HG03342 (cell line): Measurements from ENCODE around the gene AGA.

Source experiments
- ATAC-seq: cut with Tn5 transposase; IDR thresholded peaks from one replicate; pipeline ENCODE4 v1.9.1; 2021; ENCODE audit warnings: mild to moderate bottlenecking, moderate library complexity; ENCODE audit not compliant: unreplicated experiment

The AGA gene

DNA sequence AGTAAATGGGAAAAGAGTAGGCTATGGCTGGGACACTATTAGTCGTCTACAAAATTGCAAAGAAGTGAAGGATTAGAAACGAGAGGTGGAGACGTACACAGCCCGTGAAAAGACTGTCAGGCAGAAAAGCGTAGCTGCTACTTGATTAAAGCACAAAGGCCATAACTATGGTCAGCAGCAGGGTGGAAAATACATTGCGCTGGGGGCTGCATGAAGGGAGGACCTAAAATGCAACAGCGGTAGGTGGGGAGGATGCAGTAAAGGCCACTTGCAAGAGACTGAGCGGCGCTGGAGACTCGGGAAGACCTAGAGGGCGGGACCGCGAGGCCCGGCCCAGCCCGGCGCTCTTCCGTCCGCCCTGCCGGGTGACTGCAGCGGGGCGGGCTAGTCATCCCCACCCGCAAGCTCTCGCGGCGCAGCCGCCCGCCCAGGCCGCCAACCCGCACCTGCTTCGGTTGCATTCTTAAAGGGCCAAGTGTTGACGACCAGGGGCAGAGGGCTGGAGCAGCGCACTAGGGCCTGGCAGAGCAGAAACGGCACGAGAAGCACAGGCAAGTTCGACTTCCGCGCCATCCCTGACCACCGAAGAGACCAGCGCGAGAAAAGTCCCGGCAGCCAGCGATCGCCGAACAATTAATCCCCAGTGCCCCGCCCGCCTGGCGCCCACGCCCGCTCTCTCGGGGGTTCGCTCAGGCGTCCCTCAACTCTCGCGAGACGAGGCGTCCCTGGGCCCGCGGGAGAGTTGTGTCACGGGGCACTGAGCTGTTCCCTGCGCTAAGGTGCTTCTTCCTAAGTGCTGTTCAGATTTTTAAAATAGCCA is at the start of gene AGA:
Gene AGA, minus strand, starts transcription at position 635 of the 820 bp plus-strand sequence. Its CDS starts 62 bp downstream, at position 573.
- ATAC-seq, result peak; percentile 88

DNA sequence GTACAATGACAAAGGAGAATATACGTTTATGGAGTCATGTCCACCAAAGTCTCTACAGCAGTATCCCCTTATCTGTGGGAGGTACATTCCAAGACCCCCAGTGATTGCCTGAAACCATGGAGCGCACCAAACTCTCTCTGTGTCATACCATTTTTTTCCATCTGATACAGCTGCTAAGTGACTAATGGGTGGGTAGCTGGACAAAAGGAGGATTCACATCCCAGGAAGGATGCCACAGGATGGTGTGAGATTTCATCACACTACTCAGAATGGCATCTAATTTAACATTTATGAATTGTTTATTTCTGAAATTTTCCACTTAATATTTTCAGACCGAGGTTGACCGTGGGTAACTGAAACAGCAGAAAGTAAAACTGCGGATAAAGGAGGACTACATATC is 49.8 kb upstream of the AGA start:
- no peak for ATAC-seq

DNA sequence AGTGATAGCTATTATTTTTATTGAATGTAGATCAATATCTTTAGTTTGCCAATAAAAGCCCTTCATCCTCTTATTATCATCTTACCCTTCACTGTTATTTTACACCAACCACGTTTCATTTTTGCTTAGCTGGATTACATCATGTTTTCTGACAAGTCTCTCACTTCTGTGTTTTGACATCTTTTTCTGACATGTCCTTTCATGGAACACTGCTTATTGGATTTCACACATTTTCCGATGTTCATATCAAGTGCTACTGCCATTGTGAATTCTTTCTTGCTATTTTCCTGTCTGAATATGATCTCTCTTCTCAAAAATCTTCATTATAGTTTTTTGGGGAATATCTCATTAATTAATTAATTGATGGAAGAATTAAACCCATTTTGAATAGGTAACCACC is 48.5 kb upstream of the AGA start:
- no peak for ATAC-seq

DNA sequence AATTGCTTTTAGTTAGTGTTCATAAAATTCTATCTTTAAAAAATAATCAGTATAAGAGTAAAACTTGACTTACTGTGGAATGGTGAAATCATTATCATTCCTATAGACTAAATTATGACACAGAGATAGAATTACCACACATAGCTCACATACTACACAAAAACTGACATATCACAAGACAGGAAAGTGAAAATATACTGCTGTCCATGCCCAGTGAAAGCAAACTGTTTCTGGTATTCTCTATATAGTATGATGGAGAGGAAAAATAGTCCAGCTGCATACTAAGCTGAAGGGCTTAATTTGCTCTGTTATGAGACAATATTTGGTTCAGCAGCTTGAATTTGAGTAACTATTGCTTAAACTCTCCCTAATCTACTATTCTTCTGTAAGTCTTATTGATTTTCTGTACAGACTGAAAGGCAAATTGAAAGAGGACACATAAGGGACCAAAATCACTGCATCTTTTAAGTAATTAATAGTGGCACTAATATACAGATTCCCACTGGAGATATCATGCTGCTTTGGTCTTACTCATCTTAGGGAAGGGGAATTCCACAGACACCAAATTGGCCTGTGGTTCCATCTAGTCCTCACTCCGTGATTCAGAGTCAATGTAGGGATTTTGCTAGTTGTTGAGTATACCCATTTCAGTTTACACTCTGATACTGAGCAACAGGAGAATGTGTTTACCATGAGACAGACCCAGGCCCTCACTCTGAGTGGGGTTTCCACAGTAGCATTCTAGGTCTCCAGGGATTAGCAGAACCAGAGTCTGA is 47.4 kb upstream of the AGA start:
- ATAC-seq, result no peak

DNA sequence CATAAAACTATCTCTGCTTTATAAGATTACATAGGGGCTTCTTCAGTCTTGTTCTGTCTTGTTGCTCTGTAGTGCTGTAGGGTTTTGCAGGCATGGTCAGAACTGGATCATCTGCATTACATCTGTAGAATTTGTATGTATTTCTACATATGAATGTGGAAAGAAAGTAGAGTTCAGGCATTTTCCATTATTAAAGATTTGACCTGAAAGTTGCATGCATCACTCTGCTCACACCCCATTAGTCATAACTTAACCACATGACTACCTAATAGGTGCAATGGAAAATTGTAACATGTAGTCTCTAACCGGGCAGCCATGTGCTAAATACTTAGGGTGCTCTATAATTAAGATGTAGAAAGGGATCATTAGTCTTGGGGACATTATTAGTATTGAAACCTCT is 45.7 kb upstream of the AGA start:
- ATAC-seq, result no peak

GRCh38 chr4:177485528-177485927 is 43.3 kb upstream of the AGA start:
- no peak for ATAC-seq

GRCh38 chr4:177484613-177485021 is 42.4 kb upstream of the AGA start:
- ATAC-seq, result no peak

GRCh38 chr4:177483760-177484159 is 41.5 kb upstream of the AGA start:
- no peak for ATAC-seq

DNA sequence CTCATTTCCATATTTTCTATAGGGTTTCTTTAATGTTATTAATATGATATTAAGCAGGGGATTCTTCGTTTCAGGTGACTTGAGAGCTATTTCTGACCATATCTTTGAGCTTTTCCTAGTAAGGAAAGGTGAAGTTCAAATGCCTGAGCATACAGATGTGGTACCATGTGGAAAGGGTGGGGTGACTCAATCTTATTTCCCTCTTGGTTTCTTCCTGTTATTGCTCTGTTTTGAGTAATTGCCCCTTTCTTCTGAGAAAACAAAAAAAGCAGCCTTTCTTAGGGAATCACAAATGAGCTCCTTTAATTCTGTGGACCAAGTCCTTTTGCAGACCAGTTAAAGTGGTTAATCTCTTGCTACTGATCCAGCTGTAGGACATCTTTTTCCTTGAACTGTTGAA is 41.0 kb upstream of the AGA start:
- no peak for ATAC-seq

- ATAC-seq, result no peak
These were observed 40.1 kb upstream of the AGA start for GRCh38 chr4:177482367-177482766.

GRCh38 chr4:177480795-177481194 is 38.6 kb upstream of the AGA start:
- no peak for ATAC-seq

GRCh38 chr4:177479063-177479462 is 36.8 kb upstream of the AGA start:
- no peak for ATAC-seq

DNA sequence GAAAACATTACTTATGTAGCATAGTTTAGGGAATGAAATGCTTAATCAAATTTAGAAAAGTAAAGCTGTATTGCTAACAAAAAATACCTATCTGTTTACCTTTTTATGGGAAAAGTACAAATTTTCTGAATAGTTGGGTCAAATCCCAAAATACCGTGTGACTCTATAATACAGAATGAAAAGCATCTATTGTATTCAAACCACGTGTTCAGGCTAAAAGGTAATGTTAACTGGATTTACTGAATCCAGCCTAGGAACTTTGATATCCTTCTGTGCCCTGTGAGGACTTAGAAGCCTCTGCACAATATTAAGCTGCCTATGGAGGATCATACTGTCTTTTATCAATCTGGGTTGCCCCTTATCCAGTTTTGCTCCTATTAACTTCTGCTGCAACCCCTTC is 36.3 kb upstream of the AGA start:
- ATAC-seq, result no peak

DNA sequence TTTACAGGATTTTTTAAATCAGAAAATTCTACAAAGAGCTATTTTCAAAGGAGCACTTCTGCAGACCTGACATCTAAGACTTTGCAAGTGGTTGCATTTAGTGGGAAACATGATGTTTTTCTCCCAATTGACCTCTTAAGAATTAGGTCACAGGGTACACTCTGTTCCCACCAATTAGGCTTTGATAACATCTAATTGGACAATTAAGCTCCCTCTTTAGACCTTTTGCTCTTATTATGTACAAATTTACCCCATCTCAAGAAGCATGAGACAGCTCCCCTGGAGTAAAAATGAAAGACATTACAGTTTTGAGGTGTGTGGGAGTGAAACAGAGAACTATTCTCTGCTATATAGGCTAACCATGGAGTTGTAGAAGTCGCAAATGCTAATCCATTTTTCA is 31.8 kb upstream of the AGA start:
- no peak for ATAC-seq

GRCh38 chr4:177464026-177464425 is 21.8 kb upstream of the AGA start:
- no peak for ATAC-seq

GRCh38 chr4:177461606-177462005 is 19.4 kb upstream of the AGA start:
- ATAC-seq, result no peak

- no peak for ATAC-seq
These were observed 18.2 kb upstream of the AGA start for GRCh38 chr4:177460460-177460859.

DNA sequence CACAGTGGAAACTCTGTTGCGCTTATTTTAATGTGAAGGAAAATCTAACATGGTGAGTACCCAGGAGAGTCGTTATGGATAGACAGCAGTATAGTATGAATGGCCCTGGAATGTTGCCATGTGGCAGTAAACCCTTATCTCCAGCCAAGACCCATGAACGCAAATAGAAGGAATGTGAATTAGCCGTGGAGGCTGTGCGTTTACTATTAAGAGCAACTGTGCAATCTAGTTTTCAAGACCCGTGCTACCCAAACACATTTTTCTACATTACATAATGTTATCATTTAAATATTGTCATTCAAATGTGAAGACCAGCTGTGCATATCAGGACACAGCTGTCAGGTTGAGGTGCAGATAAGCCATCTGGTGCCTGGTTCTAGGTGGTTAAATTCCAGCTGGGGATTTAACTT is 13.3 kb upstream of the AGA start:
- no peak for ATAC-seq

- no peak for ATAC-seq
These were observed 10.9 kb upstream of the AGA start for GRCh38 chr4:177453116-177453515.

- no peak for ATAC-seq
These were observed 8.9 kb upstream of the AGA start for GRCh38 chr4:177451108-177451500.

DNA sequence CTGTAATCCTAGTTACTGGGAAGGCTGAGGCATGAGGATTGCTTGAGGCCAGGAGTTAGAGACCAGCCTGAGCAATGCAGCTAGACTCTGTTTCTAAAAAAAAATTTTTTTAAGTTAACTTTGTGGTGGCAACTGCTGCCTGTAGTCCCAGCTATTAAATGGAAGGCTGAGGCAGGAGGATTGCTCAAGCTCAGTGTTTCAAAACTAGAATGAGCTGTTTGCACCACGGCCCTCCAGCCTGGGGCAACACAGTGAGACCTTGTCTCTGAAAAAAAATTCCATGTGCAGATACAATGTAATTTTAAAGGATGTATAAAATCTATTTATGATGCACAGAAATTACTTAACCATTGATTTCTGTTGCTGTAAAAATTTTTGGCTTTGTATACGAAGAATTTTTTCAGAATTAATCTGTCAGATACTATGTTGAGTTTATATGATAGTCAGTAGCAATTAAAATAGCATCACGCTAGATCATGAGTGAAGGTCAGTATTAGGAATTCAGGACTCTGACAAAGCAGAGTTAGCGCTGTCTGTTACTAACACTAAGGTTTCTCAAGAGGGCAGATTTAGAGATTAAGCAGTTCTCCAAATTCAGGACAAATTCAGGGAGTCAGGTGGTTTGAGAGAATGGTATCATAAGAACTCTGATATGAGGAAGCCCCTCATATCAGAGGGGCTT is 8.3 kb upstream of the AGA start:
- no peak for ATAC-seq

DNA sequence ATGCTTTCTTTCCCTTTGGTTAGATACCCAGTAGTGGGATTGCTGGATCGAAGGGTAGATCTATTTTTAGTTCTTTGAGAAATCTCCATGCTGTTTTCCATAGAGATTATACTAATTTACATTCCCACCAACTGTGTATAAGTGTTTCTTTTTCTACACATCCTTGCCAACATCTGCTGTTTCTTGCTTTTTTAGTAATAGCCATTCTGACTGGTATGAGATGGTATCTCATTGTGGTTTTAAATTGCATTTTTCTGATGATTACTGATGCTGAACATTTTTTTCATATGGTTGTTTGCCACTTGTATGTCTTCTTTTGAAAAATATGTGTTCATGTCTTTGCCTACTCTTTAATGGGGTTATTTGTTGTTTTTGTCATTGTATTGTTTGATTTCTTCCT is 6.6 kb upstream of the AGA start:
- no peak for ATAC-seq
